ENCODE data around the gene ARHGAP26.

DNA sequence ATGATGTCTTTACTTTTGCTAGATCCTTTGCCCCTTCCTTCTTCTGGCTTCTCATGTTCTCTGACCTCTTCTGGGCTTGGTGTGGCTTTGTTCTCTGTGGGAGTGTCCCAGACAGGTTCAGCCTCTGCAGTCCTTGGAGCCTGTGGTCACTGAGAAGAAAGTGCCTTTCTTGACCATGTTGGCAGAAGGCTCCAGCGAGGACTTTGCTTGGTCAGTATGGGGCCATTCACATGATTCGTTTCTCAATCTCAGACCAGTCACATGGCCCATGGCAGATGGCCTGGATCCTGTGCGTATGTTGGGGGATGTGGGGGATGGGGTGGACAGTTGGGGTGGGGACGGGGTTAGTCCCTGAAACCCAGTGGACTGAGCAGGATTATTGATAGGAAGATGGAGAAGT, 274.1 kb downstream of the ARHGAP26 start:
- TF ChIP-seq POLR2A (IDR thresholded peaks at IDR 0.05; ENCODE audit: borderline replicate concordance, extremely low read depth, insufficient read depth, insufficient read length), result no peak
- TF ChIP-seq EZH2 (IDR thresholded peaks at IDR 0.05), result no peak
- TF ChIP-seq, protein P1, sequence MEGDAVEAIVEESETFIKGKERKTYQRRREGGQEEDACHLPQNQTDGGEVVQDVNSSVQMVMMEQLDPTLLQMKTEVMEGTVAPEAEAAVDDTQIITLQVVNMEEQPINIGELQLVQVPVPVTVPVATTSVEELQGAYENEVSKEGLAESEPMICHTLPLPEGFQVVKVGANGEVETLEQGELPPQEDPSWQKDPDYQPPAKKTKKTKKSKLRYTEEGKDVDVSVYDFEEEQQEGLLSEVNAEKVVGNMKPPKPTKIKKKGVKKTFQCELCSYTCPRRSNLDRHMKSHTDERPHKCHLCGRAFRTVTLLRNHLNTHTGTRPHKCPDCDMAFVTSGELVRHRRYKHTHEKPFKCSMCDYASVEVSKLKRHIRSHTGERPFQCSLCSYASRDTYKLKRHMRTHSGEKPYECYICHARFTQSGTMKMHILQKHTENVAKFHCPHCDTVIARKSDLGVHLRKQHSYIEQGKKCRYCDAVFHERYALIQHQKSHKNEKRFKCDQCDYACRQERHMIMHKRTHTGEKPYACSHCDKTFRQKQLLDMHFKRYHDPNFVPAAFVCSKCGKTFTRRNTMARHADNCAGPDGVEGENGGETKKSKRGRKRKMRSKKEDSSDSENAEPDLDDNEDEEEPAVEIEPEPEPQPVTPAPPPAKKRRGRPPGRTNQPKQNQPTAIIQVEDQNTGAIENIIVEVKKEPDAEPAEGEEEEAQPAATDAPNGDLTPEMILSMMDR (IDR thresholded peaks at IDR 0.05 in 2 of 3, conservative IDR thresholded peaks at IDR 0.05 in 1 of 3; ENCODE audit: borderline replicate concordance in 1 of 3, insufficient read depth in 1 of 3, low read depth in 2 of 3, low read length in 2 of 3), result no peak
- TF ChIP-seq, protein P2, sequence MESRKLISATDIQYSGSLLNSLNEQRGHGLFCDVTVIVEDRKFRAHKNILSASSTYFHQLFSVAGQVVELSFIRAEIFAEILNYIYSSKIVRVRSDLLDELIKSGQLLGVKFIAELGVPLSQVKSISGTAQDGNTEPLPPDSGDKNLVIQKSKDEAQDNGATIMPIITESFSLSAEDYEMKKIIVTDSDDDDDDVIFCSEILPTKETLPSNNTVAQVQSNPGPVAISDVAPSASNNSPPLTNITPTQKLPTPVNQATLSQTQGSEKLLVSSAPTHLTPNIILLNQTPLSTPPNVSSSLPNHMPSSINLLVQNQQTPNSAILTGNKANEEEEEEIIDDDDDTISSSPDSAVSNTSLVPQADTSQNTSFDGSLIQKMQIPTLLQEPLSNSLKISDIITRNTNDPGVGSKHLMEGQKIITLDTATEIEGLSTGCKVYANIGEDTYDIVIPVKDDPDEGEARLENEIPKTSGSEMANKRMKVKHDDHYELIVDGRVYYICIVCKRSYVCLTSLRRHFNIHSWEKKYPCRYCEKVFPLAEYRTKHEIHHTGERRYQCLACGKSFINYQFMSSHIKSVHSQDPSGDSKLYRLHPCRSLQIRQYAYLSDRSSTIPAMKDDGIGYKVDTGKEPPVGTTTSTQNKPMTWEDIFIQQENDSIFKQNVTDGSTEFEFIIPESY (IDR thresholded peaks at IDR 0.05; ENCODE audit: extremely low read depth, insufficient replicate concordance, low read length), result no peak
- TF ChIP-seq EZH2phosphoT487 (IDR thresholded peaks at IDR 0.05; ENCODE audit: borderline replicate concordance), result no peak
- TF ChIP-seq RAD21 (IDR thresholded peaks at IDR 0.05; ENCODE audit: low read depth), result no peak
- TF ChIP-seq ZFX (IDR thresholded peaks at IDR 0.05), result no peak
- no peak for TF ChIP-seq POLR2AphosphoS5 (IDR thresholded peaks at IDR 0.05; ENCODE audit: low read depth, low read length)
- TF ChIP-seq ZNF274 (IDR thresholded peaks at IDR 0.05; ENCODE audit: low read depth, low read length), result no peak
- TF ChIP-seq, protein P3, sequence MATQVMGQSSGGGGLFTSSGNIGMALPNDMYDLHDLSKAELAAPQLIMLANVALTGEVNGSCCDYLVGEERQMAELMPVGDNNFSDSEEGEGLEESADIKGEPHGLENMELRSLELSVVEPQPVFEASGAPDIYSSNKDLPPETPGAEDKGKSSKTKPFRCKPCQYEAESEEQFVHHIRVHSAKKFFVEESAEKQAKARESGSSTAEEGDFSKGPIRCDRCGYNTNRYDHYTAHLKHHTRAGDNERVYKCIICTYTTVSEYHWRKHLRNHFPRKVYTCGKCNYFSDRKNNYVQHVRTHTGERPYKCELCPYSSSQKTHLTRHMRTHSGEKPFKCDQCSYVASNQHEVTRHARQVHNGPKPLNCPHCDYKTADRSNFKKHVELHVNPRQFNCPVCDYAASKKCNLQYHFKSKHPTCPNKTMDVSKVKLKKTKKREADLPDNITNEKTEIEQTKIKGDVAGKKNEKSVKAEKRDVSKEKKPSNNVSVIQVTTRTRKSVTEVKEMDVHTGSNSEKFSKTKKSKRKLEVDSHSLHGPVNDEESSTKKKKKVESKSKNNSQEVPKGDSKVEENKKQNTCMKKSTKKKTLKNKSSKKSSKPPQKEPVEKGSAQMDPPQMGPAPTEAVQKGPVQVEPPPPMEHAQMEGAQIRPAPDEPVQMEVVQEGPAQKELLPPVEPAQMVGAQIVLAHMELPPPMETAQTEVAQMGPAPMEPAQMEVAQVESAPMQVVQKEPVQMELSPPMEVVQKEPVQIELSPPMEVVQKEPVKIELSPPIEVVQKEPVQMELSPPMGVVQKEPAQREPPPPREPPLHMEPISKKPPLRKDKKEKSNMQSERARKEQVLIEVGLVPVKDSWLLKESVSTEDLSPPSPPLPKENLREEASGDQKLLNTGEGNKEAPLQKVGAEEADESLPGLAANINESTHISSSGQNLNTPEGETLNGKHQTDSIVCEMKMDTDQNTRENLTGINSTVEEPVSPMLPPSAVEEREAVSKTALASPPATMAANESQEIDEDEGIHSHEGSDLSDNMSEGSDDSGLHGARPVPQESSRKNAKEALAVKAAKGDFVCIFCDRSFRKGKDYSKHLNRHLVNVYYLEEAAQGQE (IDR thresholded peaks at IDR 0.05; ENCODE audit: low read depth), result no peak
- TF ChIP-seq JUND (IDR thresholded peaks at IDR 0.05), result no peak
